ENCODE measurements around the gene TMEM256. TPM values are rescaled to one million over a fixed set of nuclear protein-coding genes. Genes with fewer than 3 reads are reported as not detected.
A peak's percentile ranks its signal among the peaks of the same experiment; 100 is the strongest.

The TMEM256 gene
- total RNA-seq, 3 donors from 2014 or later (not counting 1 experiment from before 2014, with no cell fraction given) = 31.8 to 35.9 (median 34.2) TPM

GRCh38 chr17:7411427-7411750 is 7.5 kb upstream of the TMEM256 start:
- no peak for DNase-seq
- Mint-ChIP-seq H3K27me3 (ENCODE audit: low read depth in 2 of 2) (peaks cover 6 to 16% of the 10 kb centered on the region in 2 donors), H3K36me3 (no peaks in the 10 kb centered on the region), H3K9me3 (no peaks in the 10 kb centered on the region), H3K27ac (no peak overlapping the region), H3K4me1 (peaks cover 0 to 12% of the 10 kb centered on the region in 2 donors), H3K4me3 (no peak overlapping the region)
- intact Hi-C loops (cut with micrococcal nuclease) = no loop called here
- no peak for ATAC-seq
- no peaks in the 10 kb centered on the region for H3K9me3 ChIP-seq (ENCODE audit: control insufficient read depth, insufficient read depth, low read length)
- H3K27me3 ChIP-seq (ENCODE audit: control insufficient read depth, insufficient read depth, low read length) = no peaks in the 10 kb centered on the region
- no peak overlapping the region for H3K27ac ChIP-seq (ENCODE audit: low read length)
- H3K4me1 ChIP-seq (ENCODE audit: control insufficient read depth, insufficient read depth, low read length) = peaks cover 4% of the 10 kb centered on the region
- H3K36me3 ChIP-seq (ENCODE audit: control insufficient read depth, insufficient read depth, low read length) = no peaks in the 10 kb centered on the region
- 93% methylated on average over 8 of the region's 8 CpGs for WGBS (ENCODE audit: insufficient coverage)
- TF ChIP-seq CTCF (IDR thresholded peaks at IDR 0.05) = no peak
- H3K4me3 ChIP-seq (ENCODE audit: low read length) = no peak overlapping the region

GRCh38 chr17:7410634-7411426 is 6.9 kb upstream of the TMEM256 start:
- peaks cover 6 to 19% of the 10 kb centered on the region in 2 donors for H3K27me3 Mint-ChIP-seq (ENCODE audit: low read depth in 2 of 2)
- WGBS (ENCODE audit: insufficient coverage) = 90% methylated on average over 25 of the region's 25 CpGs
- Histone ChIP-seq H3K9me3 (ENCODE audit: control insufficient read depth, insufficient read depth, low read length) (no peaks in the 10 kb centered on the region), H3K4me1 (ENCODE audit: control insufficient read depth, insufficient read depth, low read length) (peaks cover 4% of the 10 kb centered on the region), H3K27me3 (ENCODE audit: control insufficient read depth, insufficient read depth, low read length) (no peaks in the 10 kb centered on the region), H3K27ac (ENCODE audit: low read length) (no peak overlapping the region), H3K4me3 (ENCODE audit: low read length) (no peak overlapping the region), H3K36me3 (ENCODE audit: control insufficient read depth, insufficient read depth, low read length) (no peaks in the 10 kb centered on the region)
- H3K9me3 Mint-ChIP-seq = no peaks in the 10 kb centered on the region
- ATAC-seq (no peak), DNase-seq (no peak)
- peaks cover 0 to 12% of the 10 kb centered on the region in 2 donors for H3K4me1 Mint-ChIP-seq
- H3K36me3 Mint-ChIP-seq = no peaks in the 10 kb centered on the region
- intact Hi-C loops (cut with micrococcal nuclease) = no loop called here
- no peak overlapping the region for H3K27ac Mint-ChIP-seq
- no peak overlapping the region for H3K4me3 Mint-ChIP-seq
- TF ChIP-seq CTCF (IDR thresholded peaks at IDR 0.05) = no peak

DNA sequence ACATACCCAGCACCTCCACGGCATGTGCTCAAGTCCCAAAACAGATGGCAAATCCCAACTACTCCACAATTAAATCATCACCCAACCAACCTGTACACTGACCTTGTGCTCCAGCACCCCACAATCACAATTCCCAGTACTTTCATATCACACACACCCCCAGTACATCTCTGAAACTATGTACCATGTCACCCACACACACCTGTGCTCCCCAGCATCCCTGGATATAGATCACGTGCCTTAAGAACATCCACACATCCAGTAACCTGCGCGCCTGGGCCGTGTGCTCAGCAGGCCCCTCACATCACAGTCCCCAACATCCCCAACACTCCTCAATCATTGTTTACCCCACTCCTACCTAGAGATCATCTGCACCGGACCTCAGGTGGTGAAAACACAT is 5.8 kb upstream of the TMEM256 start:
- no peaks in the 10 kb centered on the region for H3K36me3 ChIP-seq (ENCODE audit: control insufficient read depth, insufficient read depth, low read length)
- peaks cover 0 to 18% of the 10 kb centered on the region in 2 donors for H3K4me1 Mint-ChIP-seq
- no peak overlapping the region for H3K27ac ChIP-seq (ENCODE audit: low read length)
- ATAC-seq (no peak), DNase-seq (no peak)
- H3K4me3 Mint-ChIP-seq = no peak overlapping the region
- H3K4me1 ChIP-seq (ENCODE audit: control insufficient read depth, insufficient read depth, low read length) = peaks cover 13% of the 10 kb centered on the region
- no peaks in the 10 kb centered on the region for H3K9me3 ChIP-seq (ENCODE audit: control insufficient read depth, insufficient read depth, low read length)
- no peak overlapping the region for H3K27ac Mint-ChIP-seq
- 93% methylated on average over 6 of the region's 6 CpGs for WGBS (ENCODE audit: insufficient coverage)
- intact Hi-C loops (cut with micrococcal nuclease) = no loop called here
- no peaks in the 10 kb centered on the region for H3K36me3 Mint-ChIP-seq
- H3K27me3 ChIP-seq (ENCODE audit: control insufficient read depth, insufficient read depth, low read length) = peaks cover 3% of the 10 kb centered on the region
- no peak for TF ChIP-seq CTCF (IDR thresholded peaks at IDR 0.05)
- no peaks in the 10 kb centered on the region for H3K9me3 Mint-ChIP-seq
- no peak overlapping the region for H3K4me3 ChIP-seq (ENCODE audit: low read length)
- peaks cover 6 to 20% of the 10 kb centered on the region in 2 donors for H3K27me3 Mint-ChIP-seq (ENCODE audit: low read depth in 2 of 2)

DNA sequence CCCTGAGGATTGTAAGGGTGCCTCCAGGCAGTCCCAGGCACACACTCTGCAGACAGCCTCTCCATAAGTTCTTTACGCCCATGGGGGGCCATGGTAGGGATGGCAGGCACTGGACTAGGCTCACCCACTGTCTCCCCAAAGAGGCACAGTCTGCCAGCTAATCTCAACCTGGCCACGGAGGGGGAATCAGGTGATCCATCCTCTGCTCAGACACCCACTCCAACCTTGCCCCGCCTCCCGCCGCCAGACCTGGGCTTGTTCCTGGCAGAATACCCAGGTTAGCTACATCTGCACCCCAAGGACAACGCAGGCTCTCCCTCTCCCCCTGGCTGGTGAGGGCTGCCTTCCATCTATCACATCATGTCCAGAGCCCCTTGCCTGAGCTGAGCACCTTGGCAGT is 5.0 kb upstream of the TMEM256 start:
- TF ChIP-seq CTCF (IDR thresholded peaks at IDR 0.05) = no peak
- no peaks in the 10 kb centered on the region for H3K9me3 Mint-ChIP-seq
- H3K4me3 Mint-ChIP-seq = peak overlapping the region; percentile 56
- H3K27me3 Mint-ChIP-seq (ENCODE audit: low read depth in 2 of 2) = peaks cover 6 to 20% of the 10 kb centered on the region in 2 donors
- peaks cover 3% of the 10 kb centered on the region for H3K27me3 ChIP-seq (ENCODE audit: control insufficient read depth, insufficient read depth, low read length)
- H3K27ac Mint-ChIP-seq = no peak overlapping the region
- 96% methylated on average over 6 of the region's 6 CpGs for WGBS (ENCODE audit: insufficient coverage)
- no peaks in the 10 kb centered on the region for H3K36me3 ChIP-seq (ENCODE audit: control insufficient read depth, insufficient read depth, low read length)
- no peak overlapping the region for H3K4me3 ChIP-seq (ENCODE audit: low read length)
- peaks cover 0 to 18% of the 10 kb centered on the region in 2 donors for H3K4me1 Mint-ChIP-seq
- ATAC-seq = no peak
- H3K36me3 Mint-ChIP-seq = no peaks in the 10 kb centered on the region
- H3K4me1 ChIP-seq (ENCODE audit: control insufficient read depth, insufficient read depth, low read length) = peaks cover 17% of the 10 kb centered on the region
- no peak overlapping the region for H3K27ac ChIP-seq (ENCODE audit: low read length)
- no peak for DNase-seq
- intact Hi-C loops (cut with micrococcal nuclease) = no loop called here
- H3K9me3 ChIP-seq (ENCODE audit: control insufficient read depth, insufficient read depth, low read length) = no peaks in the 10 kb centered on the region

Measured in natural killer cell (primary cell).